Choroid plexus epithelial cell (primary cell): ENCODE data around the gene FAM78A.

Experiments
- DNase-seq: peaks from one replicate; pipeline ENCODE4 v3.0.0-alpha.2; 2010; ENCODE audit warnings: low read depth
- H3K4me3 ChIP-seq: 2 replicates; pipeline ENCODE4 v1.5.1; 2011; ENCODE audit warnings: low read depth, mild to moderate bottlenecking, control low read depth, low read length, moderate library complexity
- TF ChIP-seq, protein P1 (sequence below): conservative IDR thresholded peaks from 2 replicates; pipeline ENCODE4 v1.5.1; 2011; ENCODE audit warnings: low read depth, mild to moderate bottlenecking, control low read depth, inconsistent platforms, low read length, moderate library complexity

Gene FAM78A

DNA sequence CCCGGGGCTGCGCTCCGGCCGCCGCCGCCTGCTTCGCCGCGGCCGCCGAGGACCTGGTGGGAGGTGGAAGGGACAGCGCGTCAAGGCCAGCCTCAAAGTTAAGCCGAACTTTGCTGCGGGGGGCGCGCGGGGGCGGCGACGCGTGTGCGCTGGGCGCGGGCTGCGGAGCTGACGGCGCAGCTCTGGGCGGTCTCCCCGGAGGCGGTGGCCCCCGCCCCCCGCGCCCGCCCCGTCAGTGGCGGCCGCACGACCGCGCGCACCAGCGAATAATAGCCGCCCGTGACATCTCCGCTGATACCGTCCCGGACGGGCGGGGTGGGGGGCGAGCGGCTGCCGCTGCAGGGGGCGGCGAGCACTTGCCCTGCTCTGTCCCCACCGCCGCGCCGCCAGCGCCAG lies 579 bp upstream of the FAM78A start:
- peak overlapping the region; percentile 46 for H3K4me3 ChIP-seq
- no peak for DNase-seq
- TF ChIP-seq, protein P1, sequence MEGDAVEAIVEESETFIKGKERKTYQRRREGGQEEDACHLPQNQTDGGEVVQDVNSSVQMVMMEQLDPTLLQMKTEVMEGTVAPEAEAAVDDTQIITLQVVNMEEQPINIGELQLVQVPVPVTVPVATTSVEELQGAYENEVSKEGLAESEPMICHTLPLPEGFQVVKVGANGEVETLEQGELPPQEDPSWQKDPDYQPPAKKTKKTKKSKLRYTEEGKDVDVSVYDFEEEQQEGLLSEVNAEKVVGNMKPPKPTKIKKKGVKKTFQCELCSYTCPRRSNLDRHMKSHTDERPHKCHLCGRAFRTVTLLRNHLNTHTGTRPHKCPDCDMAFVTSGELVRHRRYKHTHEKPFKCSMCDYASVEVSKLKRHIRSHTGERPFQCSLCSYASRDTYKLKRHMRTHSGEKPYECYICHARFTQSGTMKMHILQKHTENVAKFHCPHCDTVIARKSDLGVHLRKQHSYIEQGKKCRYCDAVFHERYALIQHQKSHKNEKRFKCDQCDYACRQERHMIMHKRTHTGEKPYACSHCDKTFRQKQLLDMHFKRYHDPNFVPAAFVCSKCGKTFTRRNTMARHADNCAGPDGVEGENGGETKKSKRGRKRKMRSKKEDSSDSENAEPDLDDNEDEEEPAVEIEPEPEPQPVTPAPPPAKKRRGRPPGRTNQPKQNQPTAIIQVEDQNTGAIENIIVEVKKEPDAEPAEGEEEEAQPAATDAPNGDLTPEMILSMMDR: no peak

- DNase-seq: no peak
- no peak overlapping the region for H3K4me3 ChIP-seq
- TF ChIP-seq, protein P1: no peak
These were observed 797 bp downstream of the FAM78A start for GRCh38 chr9:131275332-131276093.

GRCh38 chr9:131274674-131275331 lies 1.5 kb downstream of the FAM78A start:
- TF ChIP-seq, protein P1: no peak
- H3K4me3 ChIP-seq: no peak overlapping the region
- no peak for DNase-seq

GRCh38 chr9:131273856-131274673 lies 2.2 kb downstream of the FAM78A start:
- TF ChIP-seq, protein P1: no peak
- no peak for DNase-seq
- H3K4me3 ChIP-seq: no peak overlapping the region

- H3K4me3 ChIP-seq: no peak overlapping the region
- TF ChIP-seq, protein P1: no peak
- DNase-seq: no peak
These were observed 3.0 kb downstream of the FAM78A start for GRCh38 chr9:131273146-131273855.

- DNase-seq: no peak
- TF ChIP-seq, protein P1: no peak
- H3K4me3 ChIP-seq: no peak overlapping the region
These were observed 4.1 kb downstream of the FAM78A start for GRCh38 chr9:131272212-131272611.
